MM.1S (cell line): Measurements from ENCODE around the gene HINFP.

ENCODE experiments used
- DNase-seq: peaks from one replicate; pipeline ENCODE4 v3.0.0-alpha.2; 2015
- H2AFZ ChIP-seq: fragments of 300-600 bp; sonication (generic); 2 replicates; pipeline ENCODE4 v1.6.0; 2016; ENCODE audit warnings: antibody characterized with exemption, low read length
- H3F3A ChIP-seq: fragments of 300-600 bp; sonication (generic); 2 replicates; pipeline ENCODE4 v1.6.1; 2016; ENCODE audit warnings: mild to moderate bottlenecking, antibody characterized with exemption, low read length, moderate library complexity, mixed read lengths; ENCODE audit not compliant: insufficient read depth
- H3K27ac ChIP-seq: fragments of 300-600 bp; sonication (generic); 2 replicates; pipeline ENCODE4 v1.5.1; 2016; ENCODE audit warnings: mild to moderate bottlenecking, low read length
- H3K27me3 ChIP-seq: fragments of 300-600 bp; sonication (generic); replicated peaks from 2 replicates; pipeline ENCODE4 v1.6.0; 2016; ENCODE audit warnings: low read length; ENCODE audit not compliant: insufficient read depth
- H3K36me3 ChIP-seq: fragments of 300-600 bp; sonication (generic); replicated peaks from 2 replicates; pipeline ENCODE4 v1.6.1; 2016; ENCODE audit warnings: mild to moderate bottlenecking, low read length, mixed read lengths; ENCODE audit not compliant: insufficient read depth
- H3K4me1 ChIP-seq: fragments of 300-600 bp; sonication (generic); 2 replicates; pipeline ENCODE4 v1.6.1; 2016; ENCODE audit warnings: low read length, mixed read lengths
- H3K4me2 ChIP-seq: fragments of 300-600 bp; sonication (generic); 2 replicates; pipeline ENCODE4 v1.6.0; 2016; ENCODE audit warnings: low read depth, low read length
- H3K4me3 ChIP-seq: fragments of 300-600 bp; sonication (generic); 2 replicates; pipeline ENCODE4 v1.5.1; 2016; ENCODE audit warnings: low read length, mixed read lengths
- H3K79me2 ChIP-seq: fragments of 300-600 bp; sonication (generic); 2 replicates; pipeline ENCODE4 v1.6.1; 2016; ENCODE audit warnings: mixed run types, low read length, mixed read lengths
- H3K9ac ChIP-seq: fragments of 300-600 bp; sonication (generic); 2 replicates; pipeline ENCODE4 v1.6.1; 2016; ENCODE audit warnings: low read length, mixed read lengths
- H3K9me2 ChIP-seq: fragments of 300-600 bp; sonication (generic); replicated peaks from 2 replicates; pipeline ENCODE4 v1.6.1; 2016; ENCODE audit warnings: mild to moderate bottlenecking, low read length, mixed read lengths; ENCODE audit not compliant: insufficient read depth
- H3K9me3 ChIP-seq: fragments of 300-600 bp; sonication (generic); replicated peaks from 2 replicates; pipeline ENCODE4 v1.6.1; 2016; ENCODE audit warnings: mild to moderate bottlenecking, low read length, mixed read lengths; ENCODE audit not compliant: insufficient read depth
- H4K20me1 ChIP-seq: fragments of 300-600 bp; sonication (generic); 2 replicates; pipeline ENCODE4 v1.6.1; 2016; ENCODE audit warnings: mild to moderate bottlenecking, low read length, moderate library complexity, mixed read lengths; ENCODE audit not compliant: insufficient read depth
- CTCF ChIP-seq: fragments of 300-600 bp; sonication (generic); IDR thresholded peaks from 2 replicates; pipeline ENCODE4 v1.5.1; 2016; ENCODE audit warnings: antibody characterized with exemption, low read length, mixed read lengths
- EZH2 ChIP-seq: fragments of 300-600 bp; sonication (generic); optimal IDR thresholded peaks from 2 replicates; pipeline ENCODE3; 2017; ENCODE audit warnings: low read depth, mild to moderate bottlenecking, antibody characterized with exemption, low read length, mixed read lengths
- EZH2phosphoT487 ChIP-seq: fragments of 300-600 bp; sonication (generic); IDR thresholded peaks from 2 replicates; pipeline ENCODE4 v1.6.1; 2018; ENCODE audit warnings: antibody characterized with exemption, low read length

Gene HINFP

GRCh38 chr11:119118227-119118626 lies 3.2 kb upstream of the HINFP start:
- Histone ChIP-seq H3K27me3 (no peaks in the 10 kb centered on the region), H3K36me3 (peaks cover 4% of the 10 kb centered on the region; the same call in 1 of the 2 replicates), H2AFZ (no peak overlapping the region), H3F3A (peaks cover 16% of the 10 kb centered on the region), H3K27ac (no peak overlapping the region), H3K79me2 (peaks cover 18% of the 10 kb centered on the region), H3K9me2 (no peaks in the 10 kb centered on the region), H3K9me3 (no peaks in the 10 kb centered on the region), H4K20me1 (no peaks in the 10 kb centered on the region), H3K4me1 (peaks cover 11% of the 10 kb centered on the region; the same call in 1 of the 2 replicates), H3K9ac (no peak overlapping the region), H3K4me3 (no peak overlapping the region), H3K4me2 (no peak overlapping the region)
- TF ChIP-seq EZH2phosphoT487 (no peak), CTCF (no peak), EZH2 (no peak)
- no peak for DNase-seq

- H3K79me2 ChIP-seq = peaks cover 23% of the 10 kb centered on the region
- H3K9me2 ChIP-seq = no peaks in the 10 kb centered on the region
- H3K27me3 ChIP-seq = no peaks in the 10 kb centered on the region
- H4K20me1 ChIP-seq = no peaks in the 10 kb centered on the region
- no peak overlapping the region for H3K4me3 ChIP-seq
- no peak overlapping the region for H3K9ac ChIP-seq
- H3F3A ChIP-seq = peaks cover 16% of the 10 kb centered on the region
- no peaks in the 10 kb centered on the region for H3K9me3 ChIP-seq
- no peak overlapping the region for H3K27ac ChIP-seq
- no peak overlapping the region for H3K4me2 ChIP-seq
- no peak for DNase-seq
- H3K4me1 ChIP-seq = peaks cover 11% of the 10 kb centered on the region; the same call in 1 of the 2 replicates
- peaks cover 5% of the 10 kb centered on the region; the same call in 1 of the 2 replicates for H3K36me3 ChIP-seq
- no peak overlapping the region for H2AFZ ChIP-seq
- TF ChIP-seq EZH2phosphoT487 (no peak), EZH2 (no peak), CTCF (no peak)
Measured at GRCh38 chr11:119118946-119119345, 2.4 kb upstream of the HINFP start.

- Histone ChIP-seq H3K27ac (peak overlapping the region; percentile 12; the same call in 1 of the 2 replicates), H3K9ac (peak overlapping the region; percentile 72), H3K4me1 (peaks cover 11% of the 10 kb centered on the region; the same call in 1 of the 2 replicates), H3F3A (peaks cover 16% of the 10 kb centered on the region), H2AFZ (peak overlapping the region; percentile 82), H3K4me2 (peak overlapping the region; percentile 96), H3K27me3 (no peaks in the 10 kb centered on the region), H4K20me1 (no peaks in the 10 kb centered on the region), H3K9me2 (no peaks in the 10 kb centered on the region), H3K9me3 (no peaks in the 10 kb centered on the region), H3K36me3 (peaks cover 5% of the 10 kb centered on the region; the same call in 1 of the 2 replicates), H3K4me3 (peak overlapping the region; percentile 75), H3K79me2 (peaks cover 34% of the 10 kb centered on the region)
- TF ChIP-seq CTCF (no peak), EZH2phosphoT487 (no peak), EZH2 (no peak)
- no peak for DNase-seq
Measured at GRCh38 chr11:119120639-119121007, 757 bp upstream of the HINFP start.
